SHP77 treated with DMSO at 0.1 percent for 48 hours (cell line): ENCODE measurements around the gene KIF26A.

Experiments
- DNase-seq: peaks from one replicate; lab custom pipeline; 2025; lab: John Stamatoyannopoulos, UW

The KIF26A gene

GRCh38 chr14:104158827-104159798 lies 20.7 kb downstream of the KIF26A start:
- DNase-seq, result no peak

- no peak for DNase-seq
Observed at GRCh38 chr14:104159990-104160389, 21.6 kb downstream of the KIF26A start.

GRCh38 chr14:104161602-104162367 lies 23.4 kb downstream of the KIF26A start:
- DNase-seq, result no peak

- DNase-seq, result no peak
Observed at GRCh38 chr14:104162495-104162894, 24.1 kb downstream of the KIF26A start.

- DNase-seq, result no peak
Observed at GRCh38 chr14:104163541-104163940, 25.2 kb downstream of the KIF26A start.

GRCh38 chr14:104164041-104164440 lies 25.7 kb downstream of the KIF26A start:
- no peak for DNase-seq

GRCh38 chr14:104164512-104164911 lies 26.1 kb downstream of the KIF26A start:
- no peak for DNase-seq

- DNase-seq, result no peak
Observed at GRCh38 chr14:104166698-104167097, 28.3 kb downstream of the KIF26A start.

- DNase-seq, result no peak
Observed at GRCh38 chr14:104168603-104169002, 30.2 kb downstream of the KIF26A start.

GRCh38 chr14:104169005-104169698 lies 30.8 kb downstream of the KIF26A start:
- no peak for DNase-seq

GRCh38 chr14:104169699-104170479 lies 31.5 kb downstream of the KIF26A start:
- DNase-seq, result no peak

GRCh38 chr14:104171029-104171697 lies 32.8 kb downstream of the KIF26A start:
- DNase-seq, result no peak

- no peak for DNase-seq
Observed at GRCh38 chr14:104171895-104172294, 33.5 kb downstream of the KIF26A start.

GRCh38 chr14:104172349-104172748 lies 34.0 kb downstream of the KIF26A start:
- DNase-seq, result no peak

- DNase-seq, result no peak
Observed at GRCh38 chr14:104172880-104173279, 34.5 kb downstream of the KIF26A start.

- DNase-seq, result no peak
Observed at GRCh38 chr14:104174051-104174450, 35.7 kb downstream of the KIF26A start.

- no peak for DNase-seq
Observed at GRCh38 chr14:104175041-104175440, 36.7 kb downstream of the KIF26A start.

- no peak for DNase-seq
Observed at GRCh38 chr14:104175811-104176210, 37.4 kb downstream of the KIF26A start.

GRCh38 chr14:104176611-104177010 lies 38.2 kb downstream of the KIF26A start:
- DNase-seq, result no peak

GRCh38 chr14:104177411-104177810 lies 39.0 kb downstream of the KIF26A start:
- DNase-seq, result no peak

GRCh38 chr14:104178279-104178678 lies 39.9 kb downstream of the KIF26A start:
- no peak for DNase-seq
